Body of pancreas (tissue), 4 donors: ENCODE measurements around the gene DNM2. TPM values are rescaled to one million over a fixed set of nuclear protein-coding genes. Genes with fewer than 3 reads are reported as not detected.
A peak's percentile ranks its signal among the peaks of the same experiment; 100 is the strongest.
"Not testable (repeated sequence)": the region's sequence is repeated elsewhere in the genome, so short reads cannot be mapped to it uniquely, and the experiment has no call there.

Experiments
- ATAC-seq: fragments of 150-250 bp; one replicate; pipeline ENCODE4 v1.9.1; 2016
- DNase-seq, 4 donors: peaks; one replicate each; pipeline ENCODE4 v3.0.0-alpha.2; 2019
- H3K27ac ChIP-seq, 4 donors: fragments of 200-600 bp; sonication (generic); 1 replicate in 3 of 4; 2 replicates in 1 of 4; pipeline versions ENCODE4 v1.5.1 to v1.6.1; 2016 to 2019; ENCODE audit warnings: mild to moderate bottlenecking in 1 of 4, mixed read lengths in 1 of 4, moderate library complexity in 1 of 4
- H3K27me3 ChIP-seq, 2 donors: fragments of 200-600 bp; sonication (generic); one replicate each; pipeline ENCODE4 v1.6.0; 2016; ENCODE audit warnings: mild to moderate bottlenecking in 1 of 2
- H3K36me3 ChIP-seq, 2 donors: fragments of 200-600 bp; sonication (generic); replicated peaks in 1 of 2; 2 replicates each; pipeline ENCODE4 v1.5.1; 2016; ENCODE audit warnings: low read depth in 2 of 2; ENCODE audit not compliant: insufficient read depth in 1 of 2
- H3K4me1 ChIP-seq: fragments of 200-600 bp; sonication (generic); one replicate; pipeline ENCODE4 v1.6.0; 2016
- H3K4me3 ChIP-seq, 2 donors: fragments of 200-600 bp; sonication (generic); 1 replicate in 1 of 2; 2 replicates in 1 of 2; pipeline ENCODE4 v1.5.1; 2016 to 2019
- H3K9me3 ChIP-seq, 3 donors: fragments of 200-600 bp; sonication (generic); 1 replicate in 2 of 3; 2 replicates in 1 of 3; pipeline ENCODE4 v1.5.1; 2016
- CTCF ChIP-seq, 7 experiments: fragments of 450-650 bp in 4 of 7; fragments of 200-600 bp in 3 of 7; sonication (generic) in 3 of 7; IDR thresholded peaks; one replicate each; pipeline ENCODE4 v1.5.1; 2016 to 2019; ENCODE audit warnings: antibody characterized with exemption in 7 of 7
- POLR2A ChIP-seq, 3 donors: fragments of 450-650 bp; IDR thresholded peaks; one replicate each; pipeline ENCODE4 v1.6.1; 2016; ENCODE audit warnings: antibody characterized with exemption in 3 of 3, mild to moderate bottlenecking in 2 of 3
- WGBS, 2 donors: methylation state at CpG; one replicate each; pipeline ENCODE4 v1.1.5; 2017; 5-methylcytosine and 5-hydroxymethylcytosine counted together
- intact Hi-C: fragments of 100-400 bp; cut with DNase I; formaldehyde crosslinking; loops from one replicate; pipeline ENCODE4 v1.15.1; 2023
- microRNA counts, 2 donors: library from miRNA; unstranded; fragments of <30 nt; microRNA quantifications; one replicate each; lab custom pipeline; 2017
- microRNA-seq, 2 donors: library from miRNA; unstranded; fragments of <30 nt; microRNA quantifications; one replicate each; pipeline ENCODE4, GENCODE V29; 2016; ENCODE audit warnings: borderline number of aligned reads in 2 of 2, borderline replicate concordance in 2 of 2
- small RNA-seq: library from RNA; depleted of rRNA; stranded (forward); fragments of <200 nt; gene quantifications from one replicate; pipeline ENCODE3, GENCODE V24; 2016
- total RNA-seq, 2 donors: library from RNA; depleted of rRNA; stranded (reverse); fragments of >200 nt; gene quantifications; one replicate each; pipeline ENCODE4 v1.1.0, GENCODE V29; 2016

DNM2 gene
- total RNA-seq, 2 donors from 2014 or later, result 98.6 to 158 TPM

- 54 to 90% methylated on average over 6 to 10 of the region's 10 CpGs for WGBS, 2 donors
Observed at GRCh38 chr19:10876459-10877240, 158.8 kb downstream of the DNM2 start.

GRCh38 chr19:10877608-10878007, 159.7 kb downstream of the DNM2 start:
- not testable (repeated sequence) for DNase-seq, H3K36me3 ChIP-seq, H3K9me3 ChIP-seq, ATAC-seq, H3K27me3 ChIP-seq, H3K4me3 ChIP-seq, H3K27ac ChIP-seq
- WGBS, 2 donors, result 91 to 96% methylated on average over 9 of the region's 9 CpGs
- intact Hi-C loops, result loop anchor here (10.0 kb wide), 1 partner anchor 47 kb away; the partner anchor contains the start of genes TIMM29 and YIPF2
- peaks cover 25% of the 10 kb centered on the region for H3K4me1 ChIP-seq

More at GRCh38 chr19:10876459-10877240, 158.8 kb downstream of the DNM2 start:
- peaks cover 30% of the 10 kb centered on the region for H3K4me1 ChIP-seq
- no peaks in the 10 kb centered on the region for H3K36me3 ChIP-seq
- DNase-seq, result peak; percentile 23 to 72 (median 50)
- H3K27me3 ChIP-seq, result no peaks in the 10 kb centered on the region
- H3K27ac ChIP-seq, result peak overlapping the region in 3 of 4 donors; percentile 37 to 43 (median 39)
- H3K4me3 ChIP-seq, result no peak overlapping the region
- no peak for TF ChIP-seq CTCF (IDR thresholded peaks at IDR 0.05)
- peak; percentile 3 for ATAC-seq
- H3K9me3 ChIP-seq, result no peaks in the 10 kb centered on the region
- intact Hi-C loops, result loop anchor here (10.0 kb wide), 1 partner anchor 48 kb away; the partner anchor contains the start of genes TIMM29 and YIPF2

GRCh38 chr19:10878253-10878652, 160.4 kb downstream of the DNM2 start:
- Histone ChIP-seq H3K4me1 (peaks cover 18% of the 10 kb centered on the region), H3K36me3 (no peaks in the 10 kb centered on the region), H3K4me3 (no peak overlapping the region), H3K27me3 (no peaks in the 10 kb centered on the region), H3K27ac (no peak overlapping the region), H3K9me3 (no peaks in the 10 kb centered on the region)
- TF ChIP-seq POLR2A (IDR thresholded peaks at IDR 0.05) (no peak), CTCF (IDR thresholded peaks at IDR 0.05) (no peak)
- DNase-seq (no peak), ATAC-seq (no peak)
- intact Hi-C loops, result loop anchor here (10.0 kb wide), 1 partner anchor 47 kb away; the partner anchor contains the start of genes TIMM29 and YIPF2
- WGBS, 2 donors, result 83 to 92% methylated on average over 3 of the region's 3 CpGs

MicroRNAs within 50 kb of the gene (microRNA counts, 767-probe panel; counts per million panel counts)
- 0 to 736 counts per million in 2 donors for microRNA hsa-miR-638 (lab: Ali Mortazavi, UCI)

Small RNAs within 50 kb of the gene (microRNA-seq; reads per million reads assigned to microRNA genes)
- gene MIR199A1 (0 to 0.47 reads per million in 2 donors), gene MIR4748 (0 reads per million in 2 donors), gene MIR638 (0 reads per million in 2 donors), gene MIR6793 (0.47 to 0.90 reads per million in 2 donors)

Small RNAs within 50 kb of the gene (small RNA-seq; reads per million reads assigned to genes)
- gene MIR199A1 (not detected), gene MIR4748 (not detected), gene MIR638 (not detected), gene MIR6793 (not detected)

Other genes with a start within 250 kb of the DNM2 start
- gene KEAP1, start 214.7 kb upstream of the DNM2 start, total RNA-seq, result 10 to 100 TPM; 30.9 to 37.6 TPM
- 1 to 10 TPM; 1.0 to 1.6 TPM for gene S1PR5, start 200.6 kb upstream of the DNM2 start, total RNA-seq
- 10 to 100 TPM; 20.4 to 23.3 TPM for gene ATG4D, start 174.2 kb upstream of the DNM2 start, total RNA-seq
- gene KRI1, start 152.1 kb upstream of the DNM2 start, total RNA-seq, result 10 to 100 TPM; 24.1 to 28.8 TPM
- 1 to 10 TPM; 2.6 to 4.9 TPM for gene CDKN2D, start 149.1 kb upstream of the DNM2 start, total RNA-seq
- gene AP1M2, start 130.8 kb upstream of the DNM2 start, total RNA-seq, result 10 to 100 TPM; 25.7 to 30.6 TPM
- 10 to 100 TPM; 47.5 to 56.4 TPM for gene SLC44A2, start 92.5 kb upstream of the DNM2 start, total RNA-seq
- gene ILF3, start 63.7 kb upstream of the DNM2 start, total RNA-seq, result 100 to 1,000 TPM in 1 of 2 donors, 10 to 100 TPM in 1; 90.3 to 150 TPM
- gene QTRT1, start 16.6 kb upstream of the DNM2 start, total RNA-seq, result 10 to 100 TPM; 71.6 to 89.7 TPM
- 10 to 100 TPM; 14.5 to 34.6 TPM for gene TMED1, start 118.1 kb downstream of the DNM2 start, total RNA-seq
- gene C19orf38, start 130.3 kb downstream of the DNM2 start, total RNA-seq, result under 1 TPM in 1 of 2 donors, not detected in 1; 0.52 TPM
- 10 to 100 TPM in 1 of 2 donors, 1 to 10 TPM in 1; 6.3 to 11.7 TPM for gene CARM1, start 153.5 kb downstream of the DNM2 start, total RNA-seq
- 10 to 100 TPM; 52.7 to 55.3 TPM for gene YIPF2, start 210.6 kb downstream of the DNM2 start, total RNA-seq
- gene TIMM29, start 210.7 kb downstream of the DNM2 start, total RNA-seq, result 10 to 100 TPM; 26.5 to 34.6 TPM
- 100 to 1,000 TPM in 1 of 2 donors, 10 to 100 TPM in 1; 56.3 to 120 TPM for gene SMARCA4, start 243.0 kb downstream of the DNM2 start, total RNA-seq